HG02981 (cell line): Measurements from ENCODE around the gene APOC3.
"Not testable (repeated sequence)": the region's sequence is repeated elsewhere in the genome, so short reads cannot be mapped to it uniquely, and the experiment has no call there.

Experiments
- ATAC-seq: cut with Tn5 transposase; IDR thresholded peaks from one replicate; pipeline ENCODE4 v1.9.1; 2021; ENCODE audit warnings: mild to moderate bottlenecking, moderate library complexity; ENCODE audit not compliant: unreplicated experiment

The APOC3 gene

GRCh38 chr11:116828632-116829524 is 829 bp upstream of the APOC3 start:
- no peak for ATAC-seq

DNA sequence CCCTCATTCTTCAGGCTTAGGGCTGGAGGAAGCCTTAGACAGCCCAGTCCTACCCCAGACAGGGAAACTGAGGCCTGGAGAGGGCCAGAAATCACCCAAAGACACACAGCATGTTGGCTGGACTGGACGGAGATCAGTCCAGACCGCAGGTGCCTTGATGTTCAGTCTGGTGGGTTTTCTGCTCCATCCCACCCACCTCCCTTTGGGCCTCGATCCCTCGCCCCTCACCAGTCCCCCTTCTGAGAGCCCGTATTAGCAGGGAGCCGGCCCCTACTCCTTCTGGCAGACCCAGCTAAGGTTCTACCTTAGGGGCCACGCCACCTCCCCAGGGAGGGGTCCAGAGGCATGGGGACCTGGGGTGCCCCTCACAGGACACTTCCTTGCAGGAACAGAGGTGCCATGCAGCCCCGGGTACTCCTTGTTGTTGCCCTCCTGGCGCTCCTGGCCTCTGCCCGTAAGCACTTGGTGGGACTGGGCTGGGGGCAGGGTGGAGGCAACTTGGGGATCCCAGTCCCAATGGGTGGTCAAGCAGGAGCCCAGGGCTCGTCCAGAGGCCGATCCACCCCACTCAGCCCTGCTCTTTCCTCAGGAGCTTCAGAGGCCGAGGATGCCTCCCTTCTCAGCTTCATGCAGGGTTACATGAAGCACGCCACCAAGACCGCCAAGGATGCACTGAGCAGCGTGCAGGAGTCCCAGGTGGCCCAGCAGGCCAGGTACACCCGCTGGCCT is 641 bp downstream of the APOC3 start:
- no peak for ATAC-seq

- no peak for ATAC-seq
These were observed 2.2 kb downstream of the APOC3 start for GRCh38 chr11:116831790-116832349.

DNA sequence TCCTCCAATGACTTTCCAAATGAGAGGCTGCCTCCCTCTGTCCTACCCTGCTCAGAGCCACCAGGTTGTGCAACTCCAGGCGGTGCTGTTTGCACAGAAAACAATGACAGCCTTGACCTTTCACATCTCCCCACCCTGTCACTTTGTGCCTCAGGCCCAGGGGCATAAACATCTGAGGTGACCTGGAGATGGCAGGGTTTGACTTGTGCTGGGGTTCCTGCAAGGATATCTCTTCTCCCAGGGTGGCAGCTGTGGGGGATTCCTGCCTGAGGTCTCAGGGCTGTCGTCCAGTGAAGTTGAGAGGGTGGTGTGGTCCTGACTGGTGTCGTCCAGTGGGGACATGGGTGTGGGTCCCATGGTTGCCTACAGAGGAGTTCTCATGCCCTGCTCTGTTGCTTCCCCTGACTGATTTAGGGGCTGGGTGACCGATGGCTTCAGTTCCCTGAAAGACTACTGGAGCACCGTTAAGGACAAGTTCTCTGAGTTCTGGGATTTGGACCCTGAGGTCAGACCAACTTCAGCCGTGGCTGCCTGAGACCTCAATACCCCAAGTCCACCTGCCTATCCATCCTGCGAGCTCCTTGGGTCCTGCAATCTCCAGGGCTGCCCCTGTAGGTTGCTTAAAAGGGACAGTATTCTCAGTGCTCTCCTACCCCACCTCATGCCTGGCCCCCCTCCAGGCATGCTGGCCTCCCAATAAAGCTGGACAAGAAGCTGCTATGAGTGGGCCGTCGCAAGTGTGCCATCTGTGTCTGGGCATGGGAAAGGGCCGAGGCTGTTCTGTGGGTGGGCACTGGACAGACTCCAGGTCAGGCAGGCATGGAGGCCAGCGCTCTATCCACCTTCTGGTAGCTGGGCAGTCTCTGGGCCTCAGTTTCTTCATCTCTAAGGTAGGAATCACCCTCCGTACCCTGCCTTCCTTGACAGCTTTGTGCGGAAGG is 2.9 kb downstream of the APOC3 start:
- no peak for ATAC-seq

DNA sequence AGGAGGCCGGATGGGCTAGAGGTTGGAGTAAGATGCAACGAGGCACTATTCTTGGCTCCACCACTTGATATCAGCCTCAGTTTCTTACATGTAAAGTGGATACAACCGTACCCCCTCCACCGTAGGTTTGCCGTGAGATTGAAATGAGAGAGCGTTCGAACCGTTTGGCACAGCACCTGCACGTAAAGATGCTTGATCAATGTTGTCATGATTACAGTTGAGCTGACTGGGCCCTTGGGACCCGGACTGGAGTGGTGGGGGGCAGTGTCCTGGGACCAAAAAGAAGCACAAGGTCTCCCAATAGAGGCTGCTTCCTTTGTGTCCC is 3.7 kb downstream of the APOC3 start:
- no peak for ATAC-seq

- ATAC-seq, result no peak
These were observed 4.3 kb downstream of the APOC3 start for GRCh38 chr11:116833816-116834534.

DNA sequence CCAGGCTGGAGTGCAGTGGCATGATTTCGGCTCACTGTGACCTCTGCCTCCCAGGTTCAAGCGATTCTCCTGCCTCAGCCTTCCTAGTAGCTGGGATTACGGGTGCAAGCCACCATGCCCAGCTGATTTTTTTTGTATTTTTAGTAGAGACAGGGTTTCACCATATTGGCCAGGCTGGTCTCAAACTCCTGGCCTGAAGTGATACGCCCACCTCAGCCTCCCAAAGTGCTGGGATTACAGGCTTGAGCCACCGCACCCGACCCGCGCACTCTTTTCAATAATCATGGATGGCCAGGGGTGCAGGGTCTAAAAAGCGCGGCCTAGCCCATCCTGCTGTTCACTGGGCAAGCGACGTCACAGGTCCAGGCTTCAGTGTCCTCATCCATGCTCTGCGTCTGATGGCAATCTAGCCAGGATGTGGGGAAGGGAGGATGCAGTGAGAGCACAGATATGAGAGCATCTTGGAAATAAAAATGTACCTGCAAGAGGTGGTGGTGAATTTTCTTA is 4.9 kb downstream of the APOC3 start:
- ATAC-seq, result not testable (repeated sequence)

DNA sequence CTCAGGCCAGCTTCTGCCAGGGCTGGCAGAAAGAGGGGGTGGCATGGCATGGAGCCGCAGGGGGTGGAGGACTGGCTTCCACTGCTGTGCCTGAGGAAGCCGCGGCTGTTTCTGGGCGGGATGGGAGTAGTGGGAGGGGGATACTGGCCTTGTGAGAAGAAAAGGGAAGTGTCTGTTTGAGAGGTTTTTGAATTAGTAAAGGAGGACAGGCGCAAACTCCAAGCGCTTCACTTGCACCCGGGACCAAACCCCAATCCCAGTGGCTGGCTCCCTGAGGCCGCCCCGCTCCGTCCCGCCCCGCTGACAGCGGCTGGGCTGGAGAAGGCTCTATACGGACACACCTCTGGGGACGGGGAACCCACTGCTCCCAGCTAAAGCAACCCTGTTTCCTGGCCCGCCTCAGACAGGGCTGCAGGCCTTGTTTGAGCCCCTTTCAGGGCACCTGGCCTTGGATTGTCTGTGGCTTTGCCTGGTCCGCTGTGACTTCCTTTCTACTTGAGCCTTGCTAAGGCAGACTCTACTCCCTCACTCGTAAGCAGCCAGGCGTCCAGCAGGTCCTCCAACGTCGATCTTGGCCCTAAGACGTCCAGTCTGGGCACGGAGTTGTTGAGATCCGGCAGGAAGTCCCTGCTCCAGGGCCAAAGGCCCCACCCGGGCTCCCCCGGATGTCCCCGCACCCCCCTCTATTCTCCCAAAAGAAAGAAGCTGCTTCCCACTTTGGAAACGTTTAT is 5.5 kb downstream of the APOC3 start:
- ATAC-seq, result peak; percentile 11

- ATAC-seq, result peak; percentile 83
These were observed 6.3 kb downstream of the APOC3 start for GRCh38 chr11:116835791-116836631.

- no peak for ATAC-seq
These were observed 6.9 kb downstream of the APOC3 start for GRCh38 chr11:116836632-116836991.

- ATAC-seq, result no peak
These were observed 7.8 kb downstream of the APOC3 start, which contains the start of gene APOA1 for GRCh38 chr11:116837231-116838091. TSS of gene APOA1 (minus strand) at chr11:116837622. CDS start at chr11:116837387, 235 bp downstream.

GRCh38 chr11:116838321-116839084 is 8.8 kb downstream of the APOC3 start:
- no peak for ATAC-seq

DNA sequence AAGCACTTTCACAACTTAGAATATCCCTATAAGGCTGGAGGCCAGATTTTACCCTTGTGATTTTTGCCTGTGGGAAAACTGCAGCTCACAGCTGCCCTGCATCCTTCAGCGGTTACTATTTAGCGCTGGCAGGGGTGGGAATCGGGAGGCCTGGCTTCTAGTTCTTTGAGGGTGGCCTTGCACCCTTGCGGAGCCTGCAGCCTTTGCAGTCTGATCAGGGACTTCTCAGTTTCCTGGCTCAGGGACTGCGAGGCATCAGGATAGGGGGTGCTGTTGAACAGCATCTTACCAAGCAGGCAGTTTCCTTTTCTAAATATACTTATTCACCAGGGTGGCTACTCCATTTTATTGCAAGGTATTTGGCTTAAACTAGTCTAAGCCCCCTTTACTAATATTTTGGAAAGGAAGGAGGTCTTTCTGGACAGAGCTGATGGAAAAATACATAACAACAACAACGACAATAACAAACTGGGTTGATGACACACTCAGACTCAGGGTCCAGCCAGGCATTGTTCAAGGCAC is 10.6 kb downstream of the APOC3 start:
- ATAC-seq, result no peak

GRCh38 chr11:116840746-116841296 is 11.1 kb downstream of the APOC3 start:
- ATAC-seq, result no peak

DNA sequence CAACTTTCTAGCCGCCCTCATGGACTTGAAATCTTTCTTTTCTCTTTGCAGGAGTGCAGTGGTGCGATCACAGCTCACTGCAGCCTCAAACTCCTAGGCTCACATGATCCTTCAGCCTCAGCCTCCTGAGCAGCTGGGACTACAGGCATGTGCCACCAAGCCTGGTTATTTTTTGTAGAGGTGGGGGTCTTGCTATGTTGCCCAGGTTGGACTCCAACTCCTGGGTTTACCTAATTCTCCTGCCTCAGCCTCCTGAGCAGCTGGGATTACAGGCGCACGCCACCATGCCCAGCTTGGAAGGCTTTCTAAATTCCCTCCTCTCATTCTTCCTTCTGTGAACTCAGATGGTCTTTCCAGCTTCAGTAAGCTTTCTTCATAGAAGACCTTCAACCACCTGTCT is 12.4 kb downstream of the APOC3 start:
- ATAC-seq, result no peak

DNA sequence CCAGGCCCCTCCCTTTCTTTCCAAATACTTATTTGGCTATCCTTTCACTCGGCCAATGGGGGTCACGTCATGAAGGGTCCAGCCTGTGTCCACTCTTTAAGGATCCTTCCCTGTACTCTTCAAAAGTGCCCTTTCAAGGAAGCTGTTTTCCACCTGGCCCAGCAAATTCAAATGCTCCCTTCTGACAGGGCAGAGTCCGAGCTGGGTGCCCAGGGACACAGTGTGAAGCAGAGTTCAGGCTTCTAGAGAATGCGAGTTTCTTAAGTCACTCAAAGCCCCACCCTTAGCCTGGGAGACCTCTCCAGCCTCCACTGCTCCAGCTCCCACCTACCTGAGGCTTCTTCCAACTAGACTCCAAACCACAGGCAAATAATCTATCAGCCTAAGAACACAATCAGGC is 13.2 kb downstream of the APOC3 start:
- no peak for ATAC-seq
